HUES6 (cell line): ENCODE measurements around the gene EDNRB.

Experiments
- H3K27ac ChIP-seq: 2 replicates; pipeline ENCODE4 v1.7.0; 2013; ENCODE audit warnings: low read depth, mild to moderate bottlenecking, low read length, inconsistent platforms
- H3K27me3 ChIP-seq: 2 replicates; pipeline ENCODE4 v1.6.1; 2013; ENCODE audit warnings: low read length; ENCODE audit not compliant: control insufficient read depth, insufficient read depth
- H3K36me3 ChIP-seq: 2 replicates; pipeline ENCODE4 v1.6.1; 2013; ENCODE audit warnings: low read length; ENCODE audit not compliant: control insufficient read depth, insufficient read depth
- H3K4me1 ChIP-seq: 2 replicates; pipeline ENCODE4 v1.6.1; 2013; ENCODE audit warnings: low read length; ENCODE audit not compliant: control insufficient read depth, insufficient read depth
- H3K4me3 ChIP-seq: 2 replicates; pipeline ENCODE4 v1.5.1; 2013; ENCODE audit warnings: low read depth, low read length
- H3K9ac ChIP-seq: one replicate; pipeline ENCODE4 v1.6.1; 2013; ENCODE audit warnings: mild to moderate bottlenecking, low read length
- H3K9me3 ChIP-seq: 2 replicates; pipeline ENCODE4 v1.6.1; 2013; ENCODE audit warnings: low read depth, low read length; ENCODE audit not compliant: control insufficient read depth, insufficient read depth

Gene EDNRB

GRCh38 chr13:77872995-77873394 lies 45.6 kb downstream of the EDNRB start:
- no peak overlapping the region for H3K27ac ChIP-seq
- H3K4me3 ChIP-seq: no peak overlapping the region
- H3K4me1 ChIP-seq: peaks cover 6% of the 10 kb centered on the region; the same call in 1 of the 2 replicates
- H3K36me3 ChIP-seq: no peaks in the 10 kb centered on the region
- H3K9ac ChIP-seq: no peak overlapping the region
- H3K9me3 ChIP-seq: peaks cover 7% of the 10 kb centered on the region; the same call in 1 of the 2 replicates
- H3K27me3 ChIP-seq: no peaks in the 10 kb centered on the region

GRCh38 chr13:77871596-77871995 lies 47.0 kb downstream of the EDNRB start:
- Histone ChIP-seq H3K4me3 (no peak overlapping the region), H3K36me3 (no peaks in the 10 kb centered on the region), H3K27ac (no peak overlapping the region), H3K4me1 (peaks cover 6% of the 10 kb centered on the region; the same call in 1 of the 2 replicates), H3K27me3 (no peaks in the 10 kb centered on the region), H3K9ac (no peak overlapping the region), H3K9me3 (peaks cover 12% of the 10 kb centered on the region)

GRCh38 chr13:77868717-77869116 lies 49.9 kb downstream of the EDNRB start:
- Histone ChIP-seq H3K9me3 (peaks cover 12% of the 10 kb centered on the region), H3K27me3 (no peaks in the 10 kb centered on the region), H3K9ac (no peak overlapping the region), H3K4me1 (no peaks in the 10 kb centered on the region), H3K4me3 (no peak overlapping the region), H3K27ac (no peak overlapping the region), H3K36me3 (no peaks in the 10 kb centered on the region)

GRCh38 chr13:77866971-77867370 lies 51.7 kb downstream of the EDNRB start:
- Histone ChIP-seq H3K27me3 (no peaks in the 10 kb centered on the region), H3K36me3 (no peaks in the 10 kb centered on the region), H3K9ac (no peak overlapping the region), H3K4me3 (no peak overlapping the region), H3K4me1 (no peaks in the 10 kb centered on the region), H3K27ac (no peak overlapping the region), H3K9me3 (peaks cover 12% of the 10 kb centered on the region)

GRCh38 chr13:77865622-77866021 lies 53.0 kb downstream of the EDNRB start:
- H3K9ac ChIP-seq: no peak overlapping the region
- H3K36me3 ChIP-seq: no peaks in the 10 kb centered on the region
- no peak overlapping the region for H3K4me3 ChIP-seq
- H3K4me1 ChIP-seq: no peaks in the 10 kb centered on the region
- H3K9me3 ChIP-seq: peaks cover 12% of the 10 kb centered on the region
- no peaks in the 10 kb centered on the region for H3K27me3 ChIP-seq
- no peak overlapping the region for H3K27ac ChIP-seq

GRCh38 chr13:77863144-77863543 lies 55.5 kb downstream of the EDNRB start:
- Histone ChIP-seq H3K4me3 (no peak overlapping the region), H3K27ac (no peak overlapping the region), H3K36me3 (no peaks in the 10 kb centered on the region; the same call in 1 of the 2 replicates), H3K4me1 (no peaks in the 10 kb centered on the region), H3K9me3 (peaks cover 6% of the 10 kb centered on the region), H3K27me3 (no peaks in the 10 kb centered on the region), H3K9ac (no peak overlapping the region)

- no peaks in the 10 kb centered on the region; the same call in 1 of the 2 replicates for H3K36me3 ChIP-seq
These were observed 56.9 kb downstream of the EDNRB start for GRCh38 chr13:77861741-77862140.

GRCh38 chr13:77860507-77860981 lies 58.1 kb downstream of the EDNRB start:
- Histone ChIP-seq H3K9me3 (no peaks in the 10 kb centered on the region), H3K9ac (no peak overlapping the region), H3K36me3 (no peaks in the 10 kb centered on the region; the same call in 1 of the 2 replicates), H3K27ac (no peak overlapping the region), H3K4me3 (no peak overlapping the region), H3K4me1 (peaks cover 6% of the 10 kb centered on the region; the same call in 1 of the 2 replicates), H3K27me3 (no peaks in the 10 kb centered on the region)

More at GRCh38 chr13:77861741-77862140, 56.9 kb downstream of the EDNRB start:
- no peak overlapping the region for H3K4me3 ChIP-seq
- no peaks in the 10 kb centered on the region for H3K27me3 ChIP-seq
- H3K9me3 ChIP-seq: no peaks in the 10 kb centered on the region
- peaks cover 6% of the 10 kb centered on the region; the same call in 1 of the 2 replicates for H3K4me1 ChIP-seq
- no peak overlapping the region for H3K27ac ChIP-seq
- no peak overlapping the region for H3K9ac ChIP-seq

GRCh38 chr13:77859450-77859849 lies 59.2 kb downstream of the EDNRB start:
- no peak overlapping the region for H3K27ac ChIP-seq

GRCh38 chr13:77857531-77858209 lies 61.0 kb downstream of the EDNRB start:
- peaks cover 29% of the 10 kb centered on the region for H3K4me1 ChIP-seq
- no peaks in the 10 kb centered on the region for H3K27me3 ChIP-seq
- H3K36me3 ChIP-seq: no peaks in the 10 kb centered on the region; the same call in 1 of the 2 replicates
- no peak overlapping the region for H3K4me3 ChIP-seq
- H3K9me3 ChIP-seq: no peaks in the 10 kb centered on the region
- no peak overlapping the region for H3K9ac ChIP-seq
- peak overlapping the region; percentile 55 for H3K27ac ChIP-seq

More at GRCh38 chr13:77859450-77859849, 59.2 kb downstream of the EDNRB start:
- H3K27me3 ChIP-seq: no peaks in the 10 kb centered on the region
- H3K9me3 ChIP-seq: no peaks in the 10 kb centered on the region
- no peak overlapping the region for H3K4me3 ChIP-seq
- H3K36me3 ChIP-seq: no peaks in the 10 kb centered on the region; the same call in 1 of the 2 replicates
- peaks cover 15% of the 10 kb centered on the region for H3K4me1 ChIP-seq
- no peak overlapping the region for H3K9ac ChIP-seq

- Histone ChIP-seq H3K4me1 (peaks cover 32% of the 10 kb centered on the region), H3K4me3 (no peak overlapping the region), H3K27ac (peak overlapping the region; percentile 94), H3K9me3 (peaks cover 20% of the 10 kb centered on the region), H3K27me3 (no peaks in the 10 kb centered on the region), H3K36me3 (peaks cover 8% of the 10 kb centered on the region; the same call in 1 of the 2 replicates), H3K9ac (peak overlapping the region; percentile 39)
These were observed 64.9 kb downstream of the EDNRB start for GRCh38 chr13:77853703-77854102.
